Right ventricle myocardium inferior (tissue), 1 donor: ENCODE measurements around the gene PARP9. TPM values are rescaled to one million over a fixed set of nuclear protein-coding genes. Genes with fewer than 3 reads are reported as not detected.
"Not testable (repeated sequence)": the region's sequence is repeated elsewhere in the genome, so short reads cannot be mapped to it uniquely, and the experiment has no call there.

ENCODE experiments used
- ATAC-seq: fragments of 200-7000 bp; cut with Tn5 transposase; one replicate; pipeline ENCODE4 v1.9.1; 2020; ENCODE audit warnings: mild to moderate bottlenecking, moderate library complexity
- DNase-seq: peaks from one replicate; pipeline ENCODE4 v3.0.0; 2021; ENCODE audit errors: missing footprints
- intact Hi-C: fragments of 100-400 bp; cut with DNase I; formaldehyde crosslinking; loops from one replicate; pipeline ENCODE4 v1.11.0; 2022
- total RNA-seq: library from RNA; stranded (reverse); fragmentation: NEBNext Ultra II Directional; extraction: Animal tissue kit (Norgen Biotek cat#: 25700); gene quantifications from one replicate; pipeline ENCODE4 v1.2.1, GENCODE V29; 2021
- donor health status: DM: no; HTN: yes; CAD: no; lungs with severe emphysema.

Gene PARP9
- total RNA-seq, 1 donor from 2014 or later: 14.0 TPM

DNA sequence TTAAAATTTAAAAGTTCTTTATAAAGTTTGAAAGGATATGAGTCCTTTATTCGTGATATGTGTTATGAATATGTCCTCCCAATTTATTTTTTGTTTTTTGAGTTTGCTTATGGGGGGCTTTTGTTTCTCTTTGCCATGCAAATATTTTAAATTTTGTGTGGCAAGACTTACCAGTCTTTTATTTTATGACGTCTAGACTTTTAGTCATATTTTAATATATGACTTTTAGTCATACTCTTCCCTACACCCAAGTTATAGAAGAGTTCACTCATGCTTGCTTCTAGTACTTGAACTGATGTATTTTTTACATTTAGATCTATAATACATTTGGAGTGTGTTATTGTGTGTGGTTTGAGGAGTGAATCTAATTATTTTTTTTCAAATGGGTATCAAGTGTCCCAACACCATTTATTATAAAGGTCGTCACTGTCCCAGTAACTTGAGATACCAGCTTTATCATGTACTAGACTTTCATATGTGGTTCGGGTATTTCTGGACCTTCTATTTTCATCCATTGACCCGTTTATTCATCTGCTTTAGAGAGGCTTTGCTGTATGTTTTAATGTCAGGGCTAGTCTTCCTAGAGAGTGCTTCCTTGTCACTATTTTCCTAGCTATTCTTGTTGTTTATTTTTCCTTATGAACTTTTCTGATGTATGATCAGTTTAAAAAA is 14.1 kb upstream of the PARP9 start:
- ATAC-seq: no peak
- intact Hi-C loops: no loop called here
- DNase-seq: no peak

DNA sequence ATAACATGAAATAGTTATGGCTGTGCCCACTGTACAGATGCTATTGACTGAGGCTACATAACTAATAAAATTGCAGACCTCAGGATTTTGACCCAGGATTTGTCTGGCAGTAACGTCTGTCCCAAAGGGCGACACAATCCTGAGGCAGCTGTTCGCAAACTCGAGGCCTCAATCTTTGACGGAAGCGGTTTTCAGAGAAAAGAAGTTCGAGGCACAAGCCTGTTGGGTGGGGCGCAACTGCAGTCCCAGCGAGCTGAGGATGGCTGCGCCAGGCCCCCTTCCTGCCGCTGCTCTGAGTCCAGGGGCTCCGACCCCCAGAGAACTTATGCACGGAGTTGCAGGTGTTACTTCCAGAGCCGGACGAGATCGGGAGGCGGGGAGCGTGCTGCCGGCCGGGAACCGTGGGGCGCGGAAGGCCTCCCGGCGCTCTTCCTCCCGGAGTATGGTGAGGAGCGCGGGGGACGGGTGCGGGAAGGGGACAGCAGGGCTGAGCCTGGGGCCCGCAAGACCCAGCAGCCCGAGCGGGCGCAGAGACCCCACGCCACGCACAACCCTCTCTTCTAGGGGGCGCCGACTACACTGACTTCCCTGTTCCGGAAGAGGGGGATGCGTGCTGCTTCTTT is 13.4 kb upstream of the PARP9 start, which contains the start of gene PARP15:
TSS of gene PARP15 (plus strand) at position 242 of the 623 bp plus-strand sequence. CDS start at position 260, 18 bp downstream.
- ATAC-seq (peak; percentile 70), DNase-seq (peak; percentile 69)
- intact Hi-C loops: no loop called here

DNA sequence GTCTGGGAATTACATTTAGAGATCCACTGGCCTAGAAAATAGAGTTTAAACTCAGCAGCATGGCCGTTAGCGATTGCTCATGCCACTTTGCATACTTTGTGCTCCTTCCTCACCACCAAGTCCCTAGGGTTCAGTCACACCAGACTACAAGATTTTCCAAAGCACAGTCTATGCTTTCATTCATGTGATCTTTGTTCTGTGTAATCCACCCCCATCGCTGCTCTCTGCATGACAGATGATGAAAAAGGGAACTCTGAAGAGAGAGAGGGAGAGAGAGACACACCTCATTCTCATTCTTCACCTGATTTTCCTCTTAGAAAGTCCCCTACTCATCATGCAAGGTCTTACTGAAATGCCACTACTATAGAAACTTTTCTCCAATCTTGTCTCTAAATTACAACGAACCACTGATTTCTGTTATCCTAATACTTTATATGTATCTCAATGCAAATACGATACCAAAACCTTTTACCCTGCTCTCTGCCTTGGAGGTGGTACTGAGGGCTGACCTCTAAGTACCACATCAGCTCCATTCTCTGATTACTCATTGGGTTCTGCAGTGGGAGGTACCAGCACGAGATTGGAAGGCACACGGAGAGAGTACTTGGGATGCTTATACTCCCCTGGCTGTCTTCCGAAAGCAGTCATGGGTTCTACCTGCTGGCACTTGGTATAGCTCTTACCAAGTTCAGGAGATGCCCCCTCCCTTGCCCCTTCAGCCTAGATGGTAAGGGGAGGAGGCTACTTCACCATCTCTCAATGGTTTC is 12.3 kb upstream of the PARP9 start:
- ATAC-seq (no peak), DNase-seq (no peak)
- intact Hi-C loops: no loop called here

DNA sequence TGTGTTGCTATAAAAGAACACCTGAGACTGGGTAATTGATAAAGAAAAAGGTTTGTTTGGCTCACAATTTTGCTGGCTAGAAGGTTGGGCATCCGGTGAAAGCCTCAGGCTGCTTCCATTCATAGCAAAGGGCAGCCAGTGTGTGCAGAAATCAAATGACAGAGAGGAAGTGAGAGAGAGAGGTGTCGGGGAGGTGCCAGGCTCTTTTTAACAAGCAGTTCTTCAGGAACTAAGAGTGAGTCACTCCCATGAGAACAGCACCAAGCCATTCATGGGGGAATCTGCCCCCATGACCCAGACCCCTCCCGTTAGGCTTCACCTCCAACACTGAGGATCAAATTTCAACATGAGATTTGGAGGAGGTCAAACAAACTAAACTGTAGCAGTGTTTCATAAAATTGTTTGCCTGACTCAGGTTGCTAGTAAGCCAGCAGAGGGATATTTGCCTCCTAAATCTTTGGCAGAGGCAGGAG is 8.9 kb upstream of the PARP9 start:
- intact Hi-C loops: no loop called here
- DNase-seq (no peak), ATAC-seq (peak; percentile 48)

DNA sequence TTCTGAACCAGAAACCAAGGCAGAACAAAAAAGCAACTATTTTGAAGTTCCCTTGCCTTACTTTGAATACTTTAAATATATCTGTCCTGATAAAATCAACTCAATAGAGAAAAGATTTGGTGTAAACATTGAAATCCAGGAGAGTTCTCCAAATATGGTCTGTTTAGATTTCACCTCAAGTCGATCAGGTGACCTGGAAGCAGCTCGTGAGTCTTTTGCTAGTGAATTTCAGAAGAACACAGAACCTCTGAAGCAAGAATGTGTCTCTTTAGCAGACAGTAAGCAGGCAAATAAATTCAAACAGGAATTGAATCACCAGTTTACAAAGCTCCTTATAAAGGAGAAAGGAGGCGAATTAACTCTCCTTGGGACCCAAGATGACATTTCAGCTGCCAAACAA is 4.7 kb upstream of the PARP9 start:
- no peak for ATAC-seq
- intact Hi-C loops: loop anchor here (10.0 kb wide), 1 partner anchor 226 kb away; the partner anchor contains the start of genes HSPBAP1 and SLC49A4
- no peak for DNase-seq

DNA sequence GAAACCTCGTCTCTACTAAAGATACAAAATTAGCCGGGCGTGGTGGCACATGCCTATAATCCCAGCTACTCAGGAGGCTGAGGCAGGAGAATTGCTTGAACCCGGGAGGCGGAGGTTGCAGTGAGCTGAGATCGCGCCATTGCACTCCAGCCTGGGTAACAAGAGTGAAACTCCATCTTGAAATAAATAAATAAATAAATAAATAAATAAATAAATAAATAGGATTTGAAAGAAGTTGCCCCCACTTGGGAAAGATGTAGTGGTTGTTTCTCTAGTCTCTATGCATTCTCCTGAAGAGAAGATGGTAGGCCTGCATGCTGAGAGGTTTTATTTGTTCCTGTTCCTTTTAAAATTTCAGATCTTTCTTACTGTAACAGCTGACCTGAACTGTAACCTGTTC is 4.0 kb upstream of the PARP9 start:
- not testable (repeated sequence) for DNase-seq, ATAC-seq
- intact Hi-C loops: loop anchor here (10.0 kb wide), 1 partner anchor 227 kb away; the partner anchor contains the start of genes HSPBAP1 and SLC49A4

DNA sequence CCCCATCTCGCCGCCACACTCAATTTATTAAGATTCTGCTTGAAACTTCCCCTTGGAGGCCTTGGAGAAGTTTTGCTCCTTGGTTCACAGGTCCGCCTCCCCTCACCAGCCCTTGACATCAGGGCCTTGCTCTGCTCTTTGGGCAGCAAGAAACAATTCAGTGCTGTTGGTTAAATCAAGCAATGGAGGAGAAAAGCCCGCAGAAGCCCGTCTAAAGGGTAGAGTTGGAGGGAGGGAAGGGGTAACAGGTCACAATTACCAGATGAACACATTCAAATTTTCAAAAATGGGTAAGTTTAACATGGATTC is 429 bp downstream of the PARP9 start:
- no peak for DNase-seq
- peak; percentile 32 for ATAC-seq

DNA sequence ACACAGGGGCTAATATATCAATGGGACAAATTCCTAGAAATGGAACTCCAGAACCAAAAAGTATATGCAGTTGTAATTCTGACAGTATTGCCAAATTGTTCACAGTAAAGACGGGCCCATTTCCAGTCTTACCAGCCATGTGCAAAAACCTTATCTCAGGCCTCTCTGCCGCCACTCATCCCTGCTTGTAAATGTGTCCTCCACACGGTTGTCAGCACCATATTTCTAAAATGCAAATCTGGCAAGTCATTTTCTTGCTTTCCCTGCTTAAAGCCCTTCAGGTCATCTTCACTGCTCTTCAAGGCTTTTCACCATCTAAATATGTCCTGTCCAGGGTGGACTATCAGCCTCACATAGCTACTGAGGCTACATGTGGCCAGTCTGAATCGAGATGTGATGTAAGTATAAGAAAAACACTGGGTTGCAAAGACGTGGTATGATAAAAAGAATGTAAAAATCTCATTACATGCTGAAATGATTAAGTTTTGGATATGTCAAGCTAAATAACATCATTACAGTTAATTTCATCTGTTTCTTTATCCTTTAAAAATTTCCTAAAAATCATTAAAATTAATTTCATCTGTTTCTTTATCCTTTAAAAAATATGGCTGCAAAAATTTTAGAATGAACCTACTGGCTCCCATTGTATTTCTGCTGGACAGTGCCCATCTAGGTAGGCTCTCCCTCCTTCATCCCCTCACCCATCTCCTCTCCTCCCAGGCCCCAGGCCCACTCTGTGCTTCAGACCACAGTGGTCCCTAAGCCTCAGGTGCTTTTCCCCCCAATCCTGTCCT is 980 bp downstream of the PARP9 start:
- ATAC-seq: no peak
- intact Hi-C loops: loop anchor here (10.0 kb wide), 1 partner anchor 232 kb away; the partner anchor contains the start of genes HSPBAP1 and SLC49A4

More for the DNA sequence above, 429 bp downstream of the PARP9 start:
- intact Hi-C loops: loop anchor here (1.0 to 10.0 kb wide), 2 partner anchors 116 to 231 kb away; partner anchors contain the start of genes HSPBAP1 and SLC49A4

DNA sequence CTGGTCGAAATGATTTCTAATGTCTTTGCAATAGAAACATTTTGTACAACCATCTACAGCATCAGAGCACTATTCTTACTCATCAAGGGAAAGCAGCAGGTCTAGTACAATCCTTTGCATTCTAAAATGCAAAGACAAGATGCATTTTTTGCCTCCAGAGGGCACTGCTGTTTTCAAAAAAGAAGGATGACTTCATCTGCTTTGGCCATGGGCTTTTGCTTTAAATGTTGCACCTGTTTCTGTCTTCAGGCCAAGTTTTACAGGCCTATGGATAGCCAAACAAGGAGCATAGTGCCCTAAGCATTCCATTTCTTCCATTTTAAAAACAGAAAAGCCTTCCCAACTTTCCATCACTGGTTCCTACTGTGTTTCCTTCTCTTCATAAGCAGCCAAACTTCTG is 3.4 kb downstream of the PARP9 start:
- DNase-seq (no peak), ATAC-seq (no peak)
- intact Hi-C loops: loop anchor here (10.0 kb wide), 1 partner anchor 234 kb away; the partner anchor contains the start of genes HSPBAP1 and SLC49A4

More for the DNA sequence above, 980 bp downstream of the PARP9 start:
- no peak for DNase-seq

DNA sequence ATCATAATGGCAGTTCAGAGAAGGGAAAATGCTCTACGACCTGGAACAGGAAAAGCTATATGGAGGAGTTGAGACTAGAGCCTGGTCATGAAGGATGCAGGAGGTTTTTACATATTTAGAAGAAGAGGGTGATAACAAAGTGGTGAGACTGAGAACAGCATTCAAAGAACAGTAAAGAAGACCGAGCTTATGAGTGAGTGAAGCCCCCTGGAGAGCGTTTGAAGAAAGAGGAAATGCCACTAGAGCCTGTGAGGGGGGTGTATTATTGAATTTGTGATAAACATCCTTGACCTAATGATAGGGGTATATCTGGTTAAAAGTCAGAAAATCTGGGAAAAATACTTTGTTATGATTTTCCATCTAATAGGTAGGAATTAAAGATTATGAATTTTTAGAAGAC is 4.2 kb downstream of the PARP9 start:
- intact Hi-C loops: loop anchor here (10.0 kb wide), 1 partner anchor 235 kb away; the partner anchor contains the start of genes HSPBAP1 and SLC49A4
- DNase-seq: no peak
- ATAC-seq: no peak

DNA sequence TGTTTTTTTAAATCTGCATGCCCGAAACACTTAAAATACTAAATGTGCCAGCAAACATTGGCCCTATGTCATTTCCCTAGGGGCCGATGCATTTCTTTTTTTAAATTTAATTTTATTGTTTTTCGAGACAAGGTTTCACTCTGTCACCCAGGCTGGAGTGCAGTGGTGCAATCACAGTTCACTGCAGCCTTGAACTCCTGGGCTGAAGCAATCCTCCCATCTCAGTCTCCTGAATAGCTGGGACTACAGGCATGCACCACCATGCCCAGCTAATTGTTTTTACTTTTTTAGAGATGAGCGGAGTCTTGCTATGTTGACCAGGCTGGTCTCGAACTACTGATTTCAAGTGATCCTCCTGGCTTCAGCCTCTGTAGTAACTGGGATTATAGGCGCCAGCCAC is 5.5 kb downstream of the PARP9 start:
- ATAC-seq: no peak
- no peak for DNase-seq
- intact Hi-C loops: no loop called here

DNA sequence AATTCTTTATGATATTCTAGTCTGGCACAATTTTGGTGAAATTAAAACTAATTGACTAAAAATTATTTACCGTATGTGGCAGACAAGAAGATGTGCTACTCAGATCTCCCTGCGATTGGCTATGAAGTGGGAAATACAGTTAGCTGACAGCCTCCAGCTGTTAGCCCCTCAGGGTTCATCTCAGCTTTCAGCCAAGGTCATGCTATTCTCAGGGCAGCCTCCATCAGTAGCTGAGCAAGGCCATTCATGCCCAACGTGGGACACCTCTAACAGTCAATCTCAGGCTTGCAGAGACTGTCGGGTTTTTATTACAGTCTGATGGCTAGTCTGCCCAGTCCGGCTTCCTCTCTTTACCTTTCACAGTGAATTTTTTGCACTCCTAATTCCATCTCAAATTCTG is 6.7 kb downstream of the PARP9 start:
- ATAC-seq (no peak), DNase-seq (no peak)
- intact Hi-C loops: no loop called here

DNA sequence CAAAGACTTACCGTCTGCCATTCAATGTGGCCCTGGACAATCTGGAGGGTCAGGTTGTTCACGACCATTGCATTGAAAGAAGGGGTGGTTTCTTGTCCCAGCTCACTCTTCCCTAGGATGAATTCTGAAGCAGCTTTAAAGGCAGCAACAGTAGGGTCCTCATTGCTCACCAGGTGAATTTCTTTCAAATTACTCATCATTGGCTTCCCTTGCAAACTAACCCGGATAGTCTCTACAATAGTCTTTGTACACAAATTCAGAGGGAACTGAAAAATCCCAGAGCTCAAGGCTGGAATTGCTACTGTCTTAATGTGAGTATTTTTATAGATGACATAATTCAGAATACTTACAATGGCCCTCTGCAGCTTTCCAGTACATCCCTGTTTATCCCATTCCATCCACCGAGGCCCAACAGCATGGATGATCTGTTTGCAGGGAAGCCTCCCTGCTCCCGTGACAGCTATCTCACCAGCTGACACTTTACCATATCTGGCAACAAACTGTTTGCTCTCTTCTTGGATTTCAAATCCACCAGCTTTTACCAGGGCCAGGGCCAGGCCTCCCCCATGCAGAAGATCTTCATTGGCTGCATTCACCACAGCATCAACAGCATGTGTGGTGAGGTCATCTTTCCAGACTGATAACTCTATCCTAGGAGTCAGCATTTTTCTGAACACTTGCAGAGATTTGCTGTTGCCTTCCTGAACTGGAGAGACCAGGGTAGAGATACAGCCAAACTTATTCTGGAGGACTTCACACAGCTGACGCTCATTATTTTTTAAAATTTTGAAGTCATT is 8.6 kb downstream of the PARP9 start:
- intact Hi-C loops: no loop called here
- ATAC-seq: peak; percentile 44
- no peak for DNase-seq

DNA sequence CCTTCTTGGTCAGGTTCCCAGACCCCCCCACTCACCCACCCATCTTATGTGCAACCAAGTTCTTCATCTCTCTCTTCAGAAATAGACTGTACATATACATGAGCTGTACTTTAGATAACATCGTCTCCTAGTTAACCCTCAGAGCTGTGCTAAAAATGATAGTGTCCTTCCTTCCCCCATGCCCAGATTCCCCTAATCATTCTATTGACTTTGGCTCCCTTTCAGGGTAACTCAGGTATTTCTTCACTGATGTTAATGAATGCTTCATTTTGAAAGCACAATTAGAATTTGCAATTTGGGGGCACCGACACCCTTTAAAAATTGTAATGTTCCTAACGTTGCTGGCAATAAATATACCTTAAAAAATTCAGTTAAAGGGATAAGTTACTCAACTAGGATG is 10.9 kb downstream of the PARP9 start:
- ATAC-seq (no peak), DNase-seq (no peak)
- intact Hi-C loops: no loop called here

DNA sequence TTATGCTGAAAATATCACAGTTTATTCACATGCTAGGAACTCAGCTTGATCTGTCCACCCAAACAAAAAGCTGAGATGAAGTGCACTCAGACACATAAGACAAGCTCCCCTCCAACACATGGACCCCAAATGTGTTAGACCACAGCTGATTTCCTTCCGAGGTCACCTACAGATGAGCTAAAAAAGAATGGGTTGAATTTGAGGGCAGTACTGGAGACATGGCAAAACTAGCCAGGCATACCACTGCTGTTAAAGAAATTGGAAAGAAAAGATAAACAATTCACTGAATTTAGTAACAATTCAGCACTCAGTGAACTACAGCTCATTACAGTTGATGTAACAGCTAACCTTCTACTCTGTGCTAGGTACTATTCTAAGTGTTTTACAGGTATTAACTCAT is 15.5 kb downstream of the PARP9 start:
- DNase-seq (no peak), ATAC-seq (no peak)
- intact Hi-C loops: no loop called here

DNA sequence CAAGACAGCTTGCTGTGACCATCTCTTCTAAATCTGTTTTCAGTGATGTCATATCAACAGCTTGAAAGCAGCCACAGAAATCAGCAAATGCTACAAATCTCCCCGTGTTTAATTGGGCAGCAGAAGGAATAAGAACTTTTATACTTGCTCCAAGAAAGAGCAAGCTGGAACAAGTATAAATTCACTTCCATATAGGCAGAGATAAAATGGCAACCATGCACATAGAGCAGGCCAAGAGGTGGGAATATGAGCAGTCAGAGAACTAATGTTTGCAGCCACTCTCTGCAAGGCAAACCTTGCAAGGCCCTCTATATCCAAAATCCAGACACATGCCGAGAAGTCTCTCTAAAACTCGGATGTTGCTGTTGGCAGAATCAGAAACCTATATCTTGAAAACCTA is 16.0 kb downstream of the PARP9 start:
- DNase-seq (no peak), ATAC-seq (no peak)
- intact Hi-C loops: no loop called here

DNA sequence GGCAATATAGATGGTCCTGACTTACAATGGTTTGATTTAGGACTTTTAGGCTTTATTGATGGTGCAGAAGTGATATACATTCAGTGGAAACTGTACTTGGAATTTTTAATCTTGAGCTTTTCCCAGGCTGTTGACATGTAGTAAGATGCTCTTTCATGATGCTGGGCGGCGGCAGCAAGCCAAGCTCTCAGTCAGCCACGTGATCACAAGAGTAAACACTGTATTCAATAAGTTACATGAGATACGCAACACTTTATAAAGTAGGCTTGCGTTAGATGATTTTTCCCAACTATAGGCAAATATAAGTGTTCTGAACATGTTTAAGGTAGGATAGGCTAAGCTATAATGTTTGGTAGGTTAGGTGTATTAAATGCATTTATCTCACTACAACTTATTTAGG is 17.9 kb downstream of the PARP9 start:
- ATAC-seq: no peak
- no peak for DNase-seq

DNA sequence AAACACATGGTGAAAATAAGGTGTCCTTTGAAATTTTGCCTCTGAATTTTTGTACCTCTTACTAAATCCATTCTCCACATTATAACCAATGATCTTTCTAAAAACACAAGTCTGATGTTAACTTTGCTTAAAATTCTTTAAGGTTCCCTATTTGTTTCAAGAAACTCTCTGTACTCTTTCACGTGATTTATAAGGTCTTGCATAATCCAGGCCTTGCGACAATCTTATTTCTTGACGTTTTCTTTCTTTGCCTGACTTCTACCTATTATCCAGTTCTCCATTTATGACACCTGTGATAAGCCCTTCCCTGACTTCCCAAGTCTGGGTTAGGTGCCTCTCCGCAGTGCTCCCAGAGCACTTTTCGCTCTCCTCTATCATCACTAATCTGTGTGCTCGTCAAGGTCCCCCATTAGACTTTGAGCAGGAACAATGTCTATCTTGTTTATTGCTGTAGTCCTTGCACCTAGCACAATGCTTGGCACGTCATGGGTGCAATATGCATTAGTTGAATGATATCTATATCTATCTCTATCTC is 25.1 kb downstream of the PARP9 start:
- ATAC-seq: no peak
- intact Hi-C loops: no loop called here
- DNase-seq: no peak

More for the DNA sequence above, 17.9 kb downstream of the PARP9 start:
- intact Hi-C loops: no loop called here
